Ovary (tissue), 3 donors: ENCODE results near the gene CDS1.

Source experiments
- EP300 ChIP-seq: sonication (generic); formaldehyde crosslinking; IDR thresholded peaks from one replicate; pipeline ENCODE4 v1.6.1; 2017; ENCODE audit warnings: antibody characterized with exemption
- TF ChIP-seq, protein P1 (sequence below), 3 donors: fragments of 450-650 bp in 2 of 3; fragments of 200-600 bp in 1 of 3; IDR thresholded peaks; one replicate each; pipeline versions ENCODE4 v1.5.1 to v1.8.0; 2016 to 2022; ENCODE audit warnings: antibody characterized with exemption in 3 of 3, mild to moderate bottlenecking in 1 of 3
- donor health status: DM: no; HTN: no; CAD: no.

DNA sequence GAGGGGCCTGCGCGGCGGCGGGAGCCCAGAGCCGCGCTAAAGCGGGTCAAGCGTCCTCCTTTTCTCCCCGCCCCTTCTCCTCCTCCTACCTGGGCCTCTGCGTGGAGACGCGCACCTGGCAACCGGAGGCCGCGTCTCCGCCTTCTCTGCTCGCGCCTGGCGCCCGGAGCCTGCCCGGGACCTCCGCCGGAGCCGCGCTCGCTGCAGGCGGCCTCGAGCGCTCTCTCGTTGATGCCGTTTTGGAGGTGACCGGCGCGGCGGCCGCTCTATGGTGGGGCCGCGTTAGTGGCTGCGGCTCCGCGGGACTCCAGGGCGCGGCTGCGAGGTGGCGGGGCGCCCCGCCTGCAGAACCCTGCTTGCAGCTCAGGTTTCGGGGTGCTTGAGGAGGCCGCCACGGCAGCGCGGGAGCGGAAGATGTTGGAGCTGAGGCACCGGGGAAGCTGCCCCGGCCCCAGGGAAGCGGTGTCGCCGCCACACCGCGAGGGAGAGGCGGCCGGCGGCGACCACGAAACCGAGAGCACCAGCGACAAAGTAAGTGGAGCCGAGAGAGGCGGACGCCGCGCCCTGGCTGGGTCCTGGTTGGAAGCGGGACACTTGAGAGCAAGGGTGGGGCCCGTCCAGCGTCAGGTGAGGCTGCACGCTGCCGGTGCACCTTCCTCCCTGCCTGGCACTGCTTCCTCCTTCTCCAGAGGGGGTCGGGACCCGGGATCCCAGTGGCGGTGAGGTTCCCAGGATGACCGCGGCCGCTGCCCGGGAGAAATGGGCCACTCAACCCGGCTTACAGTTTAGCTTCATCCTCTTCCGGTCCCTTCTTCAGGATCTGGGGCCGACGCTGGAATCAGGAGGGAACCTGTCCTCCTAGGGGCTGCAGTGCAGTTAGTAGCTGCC lies at the start of gene CDS1:
- TF ChIP-seq, protein P1, sequence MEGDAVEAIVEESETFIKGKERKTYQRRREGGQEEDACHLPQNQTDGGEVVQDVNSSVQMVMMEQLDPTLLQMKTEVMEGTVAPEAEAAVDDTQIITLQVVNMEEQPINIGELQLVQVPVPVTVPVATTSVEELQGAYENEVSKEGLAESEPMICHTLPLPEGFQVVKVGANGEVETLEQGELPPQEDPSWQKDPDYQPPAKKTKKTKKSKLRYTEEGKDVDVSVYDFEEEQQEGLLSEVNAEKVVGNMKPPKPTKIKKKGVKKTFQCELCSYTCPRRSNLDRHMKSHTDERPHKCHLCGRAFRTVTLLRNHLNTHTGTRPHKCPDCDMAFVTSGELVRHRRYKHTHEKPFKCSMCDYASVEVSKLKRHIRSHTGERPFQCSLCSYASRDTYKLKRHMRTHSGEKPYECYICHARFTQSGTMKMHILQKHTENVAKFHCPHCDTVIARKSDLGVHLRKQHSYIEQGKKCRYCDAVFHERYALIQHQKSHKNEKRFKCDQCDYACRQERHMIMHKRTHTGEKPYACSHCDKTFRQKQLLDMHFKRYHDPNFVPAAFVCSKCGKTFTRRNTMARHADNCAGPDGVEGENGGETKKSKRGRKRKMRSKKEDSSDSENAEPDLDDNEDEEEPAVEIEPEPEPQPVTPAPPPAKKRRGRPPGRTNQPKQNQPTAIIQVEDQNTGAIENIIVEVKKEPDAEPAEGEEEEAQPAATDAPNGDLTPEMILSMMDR (IDR thresholded peaks at IDR 0.05) = no peak
- no peak for TF ChIP-seq EP300
